OCI-LY7 (cell line): ENCODE results near the gene HMX2. TPM values are rescaled to one million over a fixed set of nuclear protein-coding genes. Genes with fewer than 3 reads are reported as not detected.

Source experiments
- Bru-seq: library from RNA; stranded (reverse); fragments of 400-500 nt; gene quantifications from one replicate; lab custom pipeline; 2021; lab: Mats Ljungman, UMichigan
- BruChase-seq, 2 experiments: library from RNA; stranded (reverse); fragments of 400-500 nt; gene quantifications; one replicate each; lab custom pipeline; 2021; lab: Mats Ljungman, UMichigan
- BruUV-seq: library from RNA; stranded (reverse); fragments of 400-500 nt; replicated peaks from 2 replicates; lab custom pipeline; 2021; lab: Mats Ljungman, UMichigan
- CTCF ChIA-PET: fragments of 300-600 bp; sonication (Branson Sonifier 250); formaldehyde crosslinking; loops from one replicate; lab custom pipeline; 2022; ENCODE audit warnings: antibody characterized with exemption; ENCODE audit not compliant: unreplicated experiment; lab: Charles Lee
- POLR2A ChIA-PET: fragments of 300-600 bp; sonication (Branson Sonifier 250); formaldehyde crosslinking; loops from one replicate; lab custom pipeline; 2022; ENCODE audit warnings: antibody characterized with exemption; lab: Charles Lee
- DNase-seq: peaks from one replicate; pipeline ENCODE4 v3.0.0-alpha.2; 2015; ENCODE audit warnings: low spot score
- H2AFZ ChIP-seq: fragments of 200-600 bp; sonication (generic), shearing (Covaris generic); 2 replicates; pipeline ENCODE4 v1.6.1; 2014; ENCODE audit warnings: mild to moderate bottlenecking, antibody characterized with exemption, low read length, moderate library complexity
- H3K27ac ChIP-seq: fragments of 200-600 bp; sonication (generic); 2 replicates; pipeline ENCODE4 v1.5.1; 2014; ENCODE audit warnings: mixed run types, low read depth, mild to moderate bottlenecking, moderate library complexity, low read length, inconsistent platforms; ENCODE audit not compliant: poor library complexity, severe bottlenecking
- H3K36me3 ChIP-seq: fragments of 200-600 bp; sonication (generic); 2 replicates; pipeline ENCODE4 v1.6.1; 2014; ENCODE audit warnings: mild to moderate bottlenecking, antibody characterized with exemption, low read length, moderate library complexity, mixed read lengths; ENCODE audit not compliant: insufficient read depth
- H3K4me1 ChIP-seq: fragments of 200-600 bp; sonication (generic); 2 replicates; pipeline ENCODE4 v1.5.1; 2014; ENCODE audit warnings: mild to moderate bottlenecking, low read length; ENCODE audit not compliant: insufficient read depth, poor library complexity, severe bottlenecking
- H3K4me2 ChIP-seq: fragments of 200-600 bp; sonication (generic); 2 replicates; pipeline ENCODE4 v1.6.1; 2014; ENCODE audit warnings: mild to moderate bottlenecking, low read length
- H3K4me3 ChIP-seq: fragments of 200-600 bp; sonication (generic); 2 replicates; pipeline ENCODE4 v1.5.1; 2014; ENCODE audit warnings: mild to moderate bottlenecking, low read depth, low read length; ENCODE audit not compliant: poor library complexity, severe bottlenecking
- H3K79me2 ChIP-seq: fragments of 200-600 bp; sonication (generic); 2 replicates; pipeline ENCODE4 v1.6.1; 2016; ENCODE audit warnings: low read depth, mild to moderate bottlenecking, low read length, moderate library complexity, mixed read lengths; ENCODE audit not compliant: insufficient read depth
- H3K9me2 ChIP-seq: fragments of 200-600 bp; sonication (generic); 2 replicates; pipeline ENCODE4 v1.6.1; 2016; ENCODE audit warnings: mild to moderate bottlenecking, low read length, mixed read lengths; ENCODE audit not compliant: insufficient read depth
- H3K9me3 ChIP-seq: fragments of 200-600 bp; sonication (generic); 2 replicates; pipeline ENCODE4 v1.6.1; 2014; ENCODE audit warnings: mild to moderate bottlenecking, mixed run types, low read length, mixed read lengths
- H4K20me1 ChIP-seq: fragments of 200-600 bp; sonication (generic); 2 replicates; pipeline ENCODE4 v1.6.1; 2014; ENCODE audit warnings: mild to moderate bottlenecking, antibody characterized with exemption, low read length, moderate library complexity, mixed read lengths; ENCODE audit not compliant: insufficient read depth
- CTCF ChIP-seq: fragments of 200-600 bp; sonication (generic); conservative IDR thresholded peaks from 2 replicates; pipeline ENCODE4 v1.5.1; 2014; ENCODE audit warnings: mild to moderate bottlenecking, antibody characterized with exemption, low read length, moderate library complexity, mixed read lengths
- EZH2phosphoT487 ChIP-seq: fragments of 200-600 bp; sonication (generic); IDR thresholded peaks from 2 replicates; pipeline ENCODE4 v1.6.1; 2018; ENCODE audit warnings: low read depth, borderline replicate concordance, mild to moderate bottlenecking, mixed run types, antibody characterized with exemption, low read length, moderate library complexity, mixed read lengths
- intact Hi-C: fragments of 100-400 bp; cut with micrococcal nuclease; formaldehyde crosslinking; loops from one replicate; pipeline ENCODE4 v1.10.0; 2022; ENCODE audit not compliant: unreplicated experiment
- long read RNA-seq: library from polyadenylated mRNA; stranded (forward); transcript quantifications from one replicate; pipeline ENCODE4 v2.0.0, GENCODE V29; 2022
- total RNA-seq, 2 experiments: library from RNA; depleted of rRNA in 1 of 2; stranded (reverse); fragments of >200 nt in 1 of 2; shearing (Covaris generic) in 1 of 2; gene quantifications; 2 replicates each; pipeline ENCODE4 v1.2.3, GENCODE V29; 2014 to 2022

HMX2 gene, protein sequence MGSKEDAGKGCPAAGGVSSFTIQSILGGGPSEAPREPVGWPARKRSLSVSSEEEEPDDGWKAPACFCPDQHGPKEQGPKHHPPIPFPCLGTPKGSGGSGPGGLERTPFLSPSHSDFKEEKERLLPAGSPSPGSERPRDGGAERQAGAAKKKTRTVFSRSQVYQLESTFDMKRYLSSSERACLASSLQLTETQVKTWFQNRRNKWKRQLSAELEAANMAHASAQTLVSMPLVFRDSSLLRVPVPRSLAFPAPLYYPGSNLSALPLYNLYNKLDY
- total RNA-seq (2014; rRNA removed; shearing (Covaris generic)) (1.2 and 2.0 TPM in 2 replicates), total RNA-seq (2022) (1.7 and 2.4 TPM in 2 replicates), Bru-seq, nascent RNA (percentile 31 among the genes with signal in this experiment), BruChase-seq, experiment 1, labeled RNA remaining after a 6-hour chase (percentile 17 among the genes with signal in this experiment), BruChase-seq, experiment 2, labeled RNA remaining after a 2-hour chase (percentile 25 among the genes with signal in this experiment)
- long read RNA-seq, partial matches to known transcripts: 0 of 4 reads
- long read RNA-seq, other reads (novel, unspliced or antisense): 0 of 4 reads

DNA sequence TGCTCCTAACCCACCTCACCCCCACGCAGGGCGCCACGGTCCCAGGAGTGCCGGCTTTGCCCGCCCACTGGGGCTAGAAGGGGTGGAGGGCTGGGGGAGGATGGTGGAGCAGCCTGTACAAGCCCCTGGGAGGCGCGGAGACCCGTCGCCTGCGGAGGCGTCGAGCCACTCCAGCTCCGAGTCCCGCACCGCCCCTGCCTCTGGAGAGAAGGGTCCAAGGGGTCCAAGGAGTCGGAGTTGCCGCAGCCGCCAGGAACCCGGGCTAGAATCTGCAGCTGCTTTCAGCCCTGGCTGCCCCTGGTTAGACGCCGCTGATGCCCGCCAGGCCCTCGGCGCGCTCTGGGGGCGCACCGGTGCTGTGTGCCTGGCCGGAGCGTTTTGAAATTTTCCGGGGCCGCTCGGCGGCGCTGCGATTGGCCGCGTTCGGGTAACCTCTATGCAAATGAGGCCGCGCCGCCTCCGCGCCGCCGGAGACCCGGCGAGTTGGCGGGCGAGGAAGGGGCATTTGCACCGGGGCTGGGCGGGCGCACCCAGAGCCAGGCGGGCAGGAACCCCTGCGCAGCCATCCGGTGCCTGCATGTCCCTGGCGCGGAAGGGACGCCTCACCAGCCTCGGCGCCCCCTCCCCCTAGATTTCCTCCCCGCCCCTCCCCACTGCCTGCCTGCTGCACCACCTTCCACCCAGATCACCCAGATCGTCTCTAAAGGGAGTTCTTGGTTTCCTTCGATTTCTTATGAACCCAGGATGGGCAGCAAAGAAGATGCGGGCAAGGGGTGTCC lies at the start of gene HMX2:
Gene HMX2, plus strand, starts transcription at position 502 of the 779 bp plus-strand sequence. Its CDS starts 243 bp downstream, at position 745.
- ChIA-PET POLR2A (no interaction called here), CTCF (no interaction called here)
- Histone ChIP-seq H4K20me1 (no peaks in the 10 kb centered on the region), H3K4me3 (peak within 1 kb of the TSS; percentile 61), H3K27ac (no peak within 1 kb of the TSS), H2AFZ (no peak within 1 kb of the TSS; the same call in 1 of the 2 replicates), H3K9me3 (no peaks in the 10 kb centered on the region), H3K9me2 (no peaks in the 10 kb centered on the region), H3K4me1 (peaks cover 14% of the 10 kb centered on the region), H3K36me3 (no peaks in the 10 kb centered on the region), H3K4me2 (peak within 1 kb of the TSS; percentile 66), H3K79me2 (no peaks in the 10 kb centered on the region)
- peak; percentile 45 for DNase-seq
- intact Hi-C loops: loop anchor here (5.0 kb wide), 1 partner anchor 389 kb away; no protein-coding TSS in a partner anchor
- TF ChIP-seq EZH2phosphoT487 (no peak), CTCF (peak; percentile 19; the same call in 1 of the 2 replicates)
- BruUV-seq: no TSS peak

DNA sequence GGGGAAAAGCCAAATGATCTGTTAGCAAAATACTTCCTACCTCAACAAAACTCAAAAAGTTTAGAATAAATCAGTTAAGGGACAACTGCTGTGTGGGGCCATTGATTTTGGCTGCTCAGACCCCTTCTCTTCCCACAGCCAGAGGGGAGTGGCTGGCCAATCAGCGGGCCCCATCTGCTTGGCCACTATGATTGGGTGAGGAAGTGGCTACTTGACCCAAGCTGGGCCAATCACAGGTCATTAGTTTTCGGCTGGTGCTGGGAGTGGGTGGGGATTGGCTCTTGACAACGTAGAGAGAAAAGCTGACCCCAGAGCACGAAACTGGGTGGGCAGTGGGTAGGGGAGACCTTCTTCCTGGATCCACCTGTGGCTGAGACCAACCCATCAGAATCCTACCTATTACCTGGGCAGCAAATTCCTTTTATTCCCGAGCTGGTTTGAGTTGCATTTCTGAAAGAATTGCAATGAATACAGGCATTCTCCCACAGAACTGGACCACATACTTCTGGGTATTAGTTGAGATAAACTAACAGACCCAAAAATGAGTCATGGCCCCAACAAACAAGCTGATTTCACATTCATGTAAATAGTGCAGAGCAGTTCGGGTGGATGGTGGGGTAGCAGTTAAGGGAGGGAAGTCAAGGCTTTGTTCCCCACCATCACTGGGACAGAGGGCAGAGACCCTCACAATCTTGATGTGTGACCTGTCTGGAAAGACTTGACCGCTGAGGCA lies 47.7 kb upstream of the HMX2 start:
- Histone ChIP-seq H3K9me2 (no peaks in the 10 kb centered on the region), H4K20me1 (no peaks in the 10 kb centered on the region), H3K79me2 (no peaks in the 10 kb centered on the region), H3K4me3 (no peak overlapping the region), H3K27ac (no peak overlapping the region), H3K4me2 (no peak overlapping the region), H3K36me3 (no peaks in the 10 kb centered on the region), H3K4me1 (no peaks in the 10 kb centered on the region), H3K9me3 (no peaks in the 10 kb centered on the region), H2AFZ (no peak overlapping the region)
- TF ChIP-seq EZH2phosphoT487: no peak
- TF ChIP-seq CTCF: no peak
- CTCF ChIA-PET: no interaction called here
- POLR2A ChIA-PET: interaction anchor here (0.6 kb wide), 1 partner anchor 365 kb away, joined by 3 read pairs; no protein-coding TSS in a partner anchor
- DNase-seq: no peak
- intact Hi-C loops: no loop called here
- no TSS peak for BruUV-seq
